DND-41 (cell line): ENCODE results near the gene PGM5.

Experiments
- ATAC-seq: fragments of 200-7000 bp; cut with Tn5 transposase; 3 replicates; pipeline ENCODE4 v1.9.1; 2021; ENCODE audit warnings: low read depth; ENCODE audit not compliant: insufficient read depth
- DNase-seq: peaks from one replicate; pipeline ENCODE4 v3.0.0-alpha.2; 2020
- H2AFZ ChIP-seq: 2 replicates; pipeline ENCODE4 v1.6.0; 2012; ENCODE audit warnings: low read depth, low read length
- H3K27ac ChIP-seq: 2 replicates; pipeline ENCODE4 v1.5.1; 2012; ENCODE audit warnings: low read length, inconsistent platforms
- H3K27me3 ChIP-seq: fragments of 200-600 bp; sonication (generic); 2 replicates; pipeline ENCODE4 v1.6.0; 2012; ENCODE audit warnings: low read length, mild to moderate bottlenecking, inconsistent platforms; ENCODE audit not compliant: insufficient read depth, poor library complexity
- H3K36me3 ChIP-seq: 2 replicates; pipeline ENCODE4 v1.5.1; 2012; ENCODE audit warnings: low read length, inconsistent platforms; ENCODE audit not compliant: insufficient read depth
- H3K4me1 ChIP-seq: 2 replicates; pipeline ENCODE4 v1.5.1; 2012; ENCODE audit warnings: mild to moderate bottlenecking, low read length; ENCODE audit not compliant: insufficient read depth
- H3K4me2 ChIP-seq: 2 replicates; pipeline ENCODE4 v1.6.0; 2012; ENCODE audit warnings: mild to moderate bottlenecking, moderate library complexity, low read length, inconsistent platforms; ENCODE audit not compliant: insufficient read depth
- H3K4me3 ChIP-seq, 2 experiments: fragments of 200-600 bp in 1 of 2; shearing (Covaris generic) in 1 of 2; 2 replicates each; pipeline ENCODE4 v1.5.1; 2012 to 2016; ENCODE audit warnings: inconsistent platforms in 2 of 2, low read length in 2 of 2, mild to moderate bottlenecking in 2 of 2, low read depth in 1 of 2, moderate library complexity in 1 of 2
- H3K79me2 ChIP-seq: 2 replicates; pipeline ENCODE4 v1.6.0; 2012; ENCODE audit warnings: low read length, inconsistent platforms; ENCODE audit not compliant: insufficient read depth
- H3K9ac ChIP-seq: 2 replicates; pipeline ENCODE4 v1.6.0; 2012; ENCODE audit warnings: low read depth, mild to moderate bottlenecking, inconsistent platforms, low read length, moderate library complexity
- H3K9me3 ChIP-seq: 2 replicates; pipeline ENCODE4 v1.5.1; 2012; ENCODE audit warnings: low read length, moderate library complexity, mild to moderate bottlenecking, inconsistent platforms; ENCODE audit not compliant: insufficient read depth, severe bottlenecking
- H4K20me1 ChIP-seq: 2 replicates; pipeline ENCODE4 v1.6.0; 2012; ENCODE audit warnings: low read length; ENCODE audit not compliant: insufficient read depth
- EZH2 ChIP-seq: IDR thresholded peaks from 3 replicates; pipeline ENCODE4 v1.6.1; 2012; ENCODE audit warnings: borderline replicate concordance, low read depth, mild to moderate bottlenecking, moderate library complexity, low read length, inconsistent platforms; ENCODE audit not compliant: severe bottlenecking
- TF ChIP-seq, protein P1 (sequence below): IDR thresholded peaks from 2 replicates; pipeline ENCODE4 v1.5.1; 2012; ENCODE audit warnings: borderline replicate concordance, low read length, moderate library complexity, mild to moderate bottlenecking; ENCODE audit not compliant: poor library complexity, severe bottlenecking; ENCODE audit errors: extremely low read depth

Gene PGM5

DNA sequence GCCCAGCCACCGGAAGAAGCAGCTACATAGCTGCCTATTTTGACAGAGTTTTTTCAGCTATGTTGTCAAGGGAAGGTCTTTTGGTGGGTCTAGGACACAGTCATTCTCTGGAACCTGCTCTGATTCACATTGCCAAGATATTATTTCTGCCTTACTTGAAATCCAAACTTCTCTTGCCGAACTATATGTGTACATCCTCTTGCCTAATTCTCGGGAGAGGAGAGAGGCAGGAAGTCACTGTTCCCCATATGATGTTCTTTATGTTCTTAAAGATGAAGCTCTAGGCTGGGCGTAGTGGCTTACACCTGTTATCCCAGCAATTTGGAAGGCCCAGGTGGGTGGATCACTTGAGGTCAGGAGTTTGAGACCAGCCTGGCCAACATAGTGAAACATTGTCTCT is 175.7 kb downstream of the PGM5 start:
- no peak overlapping the region for H3K9ac ChIP-seq
- no peaks in the 10 kb centered on the region for H3K36me3 ChIP-seq
- no peak overlapping the region for H2AFZ ChIP-seq
- no peaks in the 10 kb centered on the region for H3K9me3 ChIP-seq
- H3K27ac ChIP-seq: no peak overlapping the region
- H4K20me1 ChIP-seq: no peaks in the 10 kb centered on the region
- H3K4me1 ChIP-seq: no peaks in the 10 kb centered on the region
- H3K4me3 ChIP-seq: no peak overlapping the region
- H3K79me2 ChIP-seq: no peaks in the 10 kb centered on the region
- TF ChIP-seq, protein P1, sequence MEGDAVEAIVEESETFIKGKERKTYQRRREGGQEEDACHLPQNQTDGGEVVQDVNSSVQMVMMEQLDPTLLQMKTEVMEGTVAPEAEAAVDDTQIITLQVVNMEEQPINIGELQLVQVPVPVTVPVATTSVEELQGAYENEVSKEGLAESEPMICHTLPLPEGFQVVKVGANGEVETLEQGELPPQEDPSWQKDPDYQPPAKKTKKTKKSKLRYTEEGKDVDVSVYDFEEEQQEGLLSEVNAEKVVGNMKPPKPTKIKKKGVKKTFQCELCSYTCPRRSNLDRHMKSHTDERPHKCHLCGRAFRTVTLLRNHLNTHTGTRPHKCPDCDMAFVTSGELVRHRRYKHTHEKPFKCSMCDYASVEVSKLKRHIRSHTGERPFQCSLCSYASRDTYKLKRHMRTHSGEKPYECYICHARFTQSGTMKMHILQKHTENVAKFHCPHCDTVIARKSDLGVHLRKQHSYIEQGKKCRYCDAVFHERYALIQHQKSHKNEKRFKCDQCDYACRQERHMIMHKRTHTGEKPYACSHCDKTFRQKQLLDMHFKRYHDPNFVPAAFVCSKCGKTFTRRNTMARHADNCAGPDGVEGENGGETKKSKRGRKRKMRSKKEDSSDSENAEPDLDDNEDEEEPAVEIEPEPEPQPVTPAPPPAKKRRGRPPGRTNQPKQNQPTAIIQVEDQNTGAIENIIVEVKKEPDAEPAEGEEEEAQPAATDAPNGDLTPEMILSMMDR: no peak
- no peak for TF ChIP-seq EZH2
- H3K4me2 ChIP-seq: no peak overlapping the region
- no peak for ATAC-seq
- no peak for DNase-seq
- no peaks in the 10 kb centered on the region for H3K27me3 ChIP-seq

DNA sequence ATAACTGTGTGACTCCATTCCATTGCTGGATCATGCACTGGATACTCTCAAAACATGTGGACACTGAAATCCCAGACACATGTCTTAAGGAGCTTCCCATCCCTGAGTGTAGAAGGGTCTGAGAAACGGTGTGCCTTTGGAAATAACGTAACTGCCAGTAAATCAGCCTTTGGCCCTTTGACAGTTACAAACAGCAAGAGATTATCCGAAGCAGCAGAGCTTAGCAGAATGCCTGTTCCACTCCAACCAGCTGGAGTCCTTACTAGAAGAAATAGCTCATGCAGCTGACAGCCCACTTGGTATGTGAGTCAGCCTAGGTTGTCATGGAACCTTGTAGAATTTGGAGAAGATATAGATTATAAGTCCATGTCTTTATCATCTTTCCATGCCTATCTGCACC is 177.3 kb downstream of the PGM5 start:
- Histone ChIP-seq H4K20me1 (no peaks in the 10 kb centered on the region), H3K79me2 (no peaks in the 10 kb centered on the region), H3K9ac (no peak overlapping the region), H3K27me3 (no peaks in the 10 kb centered on the region), H2AFZ (no peak overlapping the region), H3K36me3 (no peaks in the 10 kb centered on the region), H3K4me3 (no peak overlapping the region), H3K9me3 (no peaks in the 10 kb centered on the region), H3K4me2 (no peak overlapping the region), H3K4me1 (no peaks in the 10 kb centered on the region), H3K27ac (no peak overlapping the region)
- no peak for TF ChIP-seq EZH2
- TF ChIP-seq, protein P1: no peak
- no peak for DNase-seq
- ATAC-seq: no peak

GRCh38 chr9:68536876-68537615 is 180.6 kb downstream of the PGM5 start:
- DNase-seq (no peak), ATAC-seq (no peak)
- no peak overlapping the region for H2AFZ ChIP-seq
- H3K4me1 ChIP-seq: no peaks in the 10 kb centered on the region
- no peaks in the 10 kb centered on the region for H4K20me1 ChIP-seq
- H3K4me3 ChIP-seq: no peak overlapping the region
- no peaks in the 10 kb centered on the region for H3K36me3 ChIP-seq
- no peaks in the 10 kb centered on the region for H3K27me3 ChIP-seq
- H3K79me2 ChIP-seq: no peaks in the 10 kb centered on the region
- no peak for TF ChIP-seq EZH2
- TF ChIP-seq, protein P1: no peak
- no peak overlapping the region for H3K4me2 ChIP-seq
- H3K9ac ChIP-seq: no peak overlapping the region
- no peak overlapping the region for H3K27ac ChIP-seq
- no peaks in the 10 kb centered on the region for H3K9me3 ChIP-seq
